Stimulated activated CD8-positive, alpha-beta memory T cell treated with anti-CD3 and anti-CD28 coated beads, Interleukin-2, amount 100 ng/mL, for 48 hours (primary cell): ENCODE measurements around the gene AGAP2.
A peak's percentile ranks its signal among the peaks of the same experiment; 100 is the strongest.
"Not testable (repeated sequence)": the region's sequence is repeated elsewhere in the genome, so short reads cannot be mapped to it uniquely, and the experiment has no call there.

ENCODE experiments used
- DNase-seq, 2 donors: peaks; one replicate each; pipeline ENCODE4 v3.0.0-alpha.2; 2020; ENCODE audit warnings: low read depth in 2 of 2

The AGAP2 gene

DNA sequence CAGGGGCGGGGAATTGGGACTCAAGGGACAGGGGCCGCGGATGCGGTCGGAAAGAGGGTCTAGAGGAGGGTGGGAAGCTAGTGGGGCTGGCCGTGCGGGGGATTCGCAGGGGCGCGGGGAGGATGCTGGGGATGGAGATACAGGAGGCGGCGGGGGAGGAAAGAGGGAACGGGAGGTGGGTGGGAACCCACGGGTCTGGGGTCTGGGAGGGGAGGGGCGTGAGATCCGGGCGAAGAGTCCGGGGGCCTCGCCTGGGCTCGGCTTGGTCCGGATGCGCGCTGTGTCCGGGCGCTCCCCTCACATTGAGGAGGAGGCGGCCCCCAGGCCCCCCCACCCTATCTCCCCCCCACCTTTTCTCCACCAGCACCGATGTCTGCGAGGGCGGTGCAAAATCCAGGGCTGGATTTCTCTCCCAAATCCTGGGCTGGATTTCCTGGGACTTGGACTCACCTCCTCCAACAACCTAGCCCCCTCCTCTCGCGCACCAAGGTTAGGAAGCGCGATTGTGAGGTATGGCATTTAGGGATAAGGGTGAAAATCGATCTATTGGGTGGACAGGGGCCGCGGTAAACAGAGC, at the start of gene AGAP2:
Gene AGAP2 (minus strand): TSS at position 82 of the 577 bp plus-strand sequence. CDS start 496 bp downstream, outside the sequence.
- no peak for DNase-seq

DNA sequence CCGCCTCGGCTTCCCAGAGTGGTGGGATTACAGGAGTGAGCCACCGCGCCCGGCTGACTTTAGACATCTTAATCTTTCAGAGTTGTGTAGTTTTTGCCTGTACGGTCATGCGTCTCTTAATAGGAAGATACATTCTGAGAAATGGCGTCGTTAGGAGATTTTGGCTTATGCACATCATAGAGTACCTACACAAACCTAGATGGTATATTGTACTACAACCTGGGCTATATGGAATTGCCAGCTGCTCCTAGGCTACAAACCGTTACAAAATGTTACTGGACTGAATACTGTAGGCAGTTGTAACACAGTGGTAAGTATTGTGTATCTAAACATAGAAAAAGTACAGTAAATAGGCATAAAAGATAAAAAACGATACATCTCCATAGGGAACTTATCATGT, 45.3 kb upstream of the AGAP2 start:
- DNase-seq = no peak

GRCh38 chr12:57783466-57783801, 44.9 kb upstream of the AGAP2 start:
- DNase-seq = no peak

DNA sequence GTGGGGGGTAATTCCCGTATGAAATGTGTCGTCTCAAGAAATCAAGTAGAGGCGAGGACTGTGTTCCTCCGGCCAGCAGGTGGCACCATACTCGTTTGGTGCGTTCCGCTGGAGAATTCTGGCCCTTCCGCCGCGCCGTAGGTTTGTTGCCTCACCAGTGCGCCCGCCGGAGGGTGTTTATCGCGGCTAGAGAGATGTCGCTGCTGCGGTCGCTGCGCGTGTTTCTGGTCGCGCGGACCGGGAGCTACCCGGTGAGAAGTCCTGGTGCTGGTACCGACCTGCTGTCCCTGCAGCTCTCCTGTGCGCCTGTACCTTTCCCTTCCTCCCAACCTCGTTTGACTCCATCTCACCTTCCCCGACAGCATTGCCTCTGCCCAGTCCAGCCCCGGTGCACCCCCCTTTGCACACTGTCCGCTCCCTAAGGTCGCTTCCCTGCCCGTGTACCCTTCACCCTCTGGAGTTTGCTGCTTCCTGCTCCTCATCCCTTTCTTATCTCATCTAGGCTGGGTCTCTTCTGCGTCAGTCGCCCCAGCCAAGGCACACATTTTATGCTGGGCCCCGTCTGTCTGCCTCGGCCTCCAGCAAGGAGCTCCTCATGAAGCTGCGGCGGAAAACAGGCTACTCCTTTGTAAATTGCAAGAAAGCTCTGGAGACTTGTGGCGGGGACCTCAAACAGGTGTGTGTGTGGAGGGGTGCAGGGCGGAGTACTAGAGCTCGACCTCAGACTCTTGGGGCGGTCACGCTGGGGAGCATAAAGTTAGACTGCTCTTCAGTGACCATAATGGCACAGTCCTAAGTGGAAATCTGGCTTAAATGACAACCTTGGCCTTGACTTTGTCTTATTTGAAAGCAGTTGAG, 44.3 kb upstream of the AGAP2 start, which contains the start of gene TSFM:
Gene TSFM (plus strand): TSS at position 180 of the 858 bp plus-strand sequence. CDS start 15 bp downstream, at position 195.
- peak; percentile 96 for DNase-seq

DNA sequence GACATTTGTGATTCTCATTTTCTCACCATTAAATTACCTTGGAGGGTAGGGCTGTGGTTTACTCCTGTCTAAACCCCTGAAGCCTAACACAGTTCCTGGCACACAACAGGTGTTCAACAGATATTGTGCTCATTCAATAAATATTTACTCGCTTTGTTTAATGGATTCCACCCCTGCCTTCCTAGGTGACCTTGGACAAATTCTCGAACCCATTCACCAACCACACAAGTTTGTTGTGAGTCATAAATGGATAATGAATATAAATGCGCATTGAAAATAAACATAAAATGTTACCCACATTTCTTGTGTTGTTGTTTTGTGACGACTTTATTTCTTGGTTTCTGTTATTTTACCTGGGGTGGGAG, 43.7 kb upstream of the AGAP2 start:
- DNase-seq = no peak

DNA sequence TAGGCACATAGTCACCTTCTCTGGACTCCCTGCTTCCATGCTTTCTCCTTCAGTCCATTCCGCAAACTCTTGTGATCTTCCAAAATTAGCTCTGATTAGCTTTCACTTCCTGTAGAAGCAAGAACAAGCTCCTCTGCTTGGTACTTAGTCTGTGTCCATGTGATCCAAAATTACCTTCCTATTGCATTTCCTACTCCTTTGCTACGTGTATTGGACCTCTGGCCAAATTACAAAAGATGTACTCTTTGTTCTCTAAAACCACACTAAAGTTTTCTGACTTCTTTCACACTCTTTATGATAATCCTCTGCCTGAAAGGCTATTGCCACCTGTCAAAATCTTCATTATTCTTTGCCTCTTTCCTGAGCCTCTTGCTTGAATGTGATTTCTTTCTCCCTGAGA, 43.3 kb upstream of the AGAP2 start:
- DNase-seq = no peak

GRCh38 chr12:57781244-57781643, 42.7 kb upstream of the AGAP2 start:
- DNase-seq = no peak

DNA sequence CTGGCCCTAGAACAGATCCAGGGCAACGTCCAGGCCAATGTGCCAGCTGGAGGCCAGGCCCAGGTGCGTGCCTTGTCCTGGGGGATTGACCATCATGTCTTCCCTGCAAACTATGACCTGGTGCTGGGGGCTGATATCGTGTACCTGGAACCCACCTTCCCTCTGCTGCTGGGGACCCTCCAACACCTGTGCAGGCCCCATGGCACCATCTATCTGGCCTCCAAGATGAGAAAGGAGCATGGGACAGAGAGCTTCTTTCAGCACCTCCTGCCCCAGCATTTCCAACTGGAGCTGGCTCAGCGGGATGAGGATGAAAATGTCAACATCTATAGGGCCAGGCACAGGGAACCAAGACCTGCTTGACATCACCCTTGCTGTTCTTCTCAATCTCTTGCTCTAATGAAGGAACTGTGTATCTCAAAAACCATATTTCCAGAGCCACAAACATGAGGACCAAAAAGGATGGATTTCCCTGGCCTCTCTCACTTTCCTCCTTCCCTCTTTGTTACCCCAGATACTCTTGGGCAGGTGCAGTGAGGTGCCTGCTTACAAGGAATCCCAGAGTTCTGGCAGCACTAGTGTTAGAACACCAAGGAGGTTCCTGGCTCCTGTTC, 41.8 kb upstream of the AGAP2 start:
- no peak for DNase-seq

DNA sequence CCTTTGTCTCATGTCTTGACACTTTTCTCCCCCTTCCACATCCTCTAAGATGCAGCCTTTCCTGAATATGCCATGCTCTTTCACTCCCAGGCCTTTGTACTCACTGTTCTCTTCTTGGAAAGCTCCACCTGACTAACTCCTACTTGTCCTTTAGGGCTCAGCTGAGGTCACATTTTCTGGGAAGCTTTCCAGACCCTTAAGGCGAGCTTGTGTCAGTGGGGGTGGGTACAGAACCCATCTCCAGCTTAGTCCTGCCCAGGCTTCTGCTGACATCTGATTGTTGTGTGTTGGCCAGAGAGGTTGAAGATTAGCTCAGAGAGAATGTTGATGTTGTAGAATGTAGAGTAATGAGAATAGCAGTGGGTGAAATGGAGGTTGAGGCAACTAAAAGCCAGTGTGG, 41.2 kb upstream of the AGAP2 start:
- DNase-seq = no peak

DNA sequence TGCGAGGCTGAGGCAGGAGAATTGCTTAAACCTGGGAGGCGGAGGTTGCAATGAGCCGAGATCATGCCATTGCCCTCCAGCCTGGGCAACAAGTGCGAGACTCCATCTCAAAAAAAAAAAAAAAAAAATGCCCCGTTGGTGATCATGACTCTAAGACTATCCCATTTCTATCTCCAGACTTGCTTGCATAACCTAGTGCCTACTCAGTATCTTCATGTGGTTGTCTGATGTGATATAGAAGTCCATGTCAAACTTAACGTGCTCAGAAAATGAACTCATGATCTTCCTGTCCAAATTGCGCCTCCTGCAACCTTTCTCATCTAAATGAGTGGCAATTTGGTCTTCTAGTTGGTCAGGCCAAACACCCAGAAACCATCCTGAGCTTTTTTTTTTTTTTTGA, 39.4 kb upstream of the AGAP2 start:
- DNase-seq = no peak

GRCh38 chr12:57777367-57777766, 38.8 kb upstream of the AGAP2 start:
- DNase-seq = no peak

- DNase-seq = no peak
These were observed 37.7 kb upstream of the AGAP2 start for GRCh38 chr12:57776247-57776587.

- no peak for DNase-seq
These were observed 37.2 kb upstream of the AGAP2 start for GRCh38 chr12:57775563-57776246.

GRCh38 chr12:57775044-57775443, 36.5 kb upstream of the AGAP2 start:
- no peak for DNase-seq

DNA sequence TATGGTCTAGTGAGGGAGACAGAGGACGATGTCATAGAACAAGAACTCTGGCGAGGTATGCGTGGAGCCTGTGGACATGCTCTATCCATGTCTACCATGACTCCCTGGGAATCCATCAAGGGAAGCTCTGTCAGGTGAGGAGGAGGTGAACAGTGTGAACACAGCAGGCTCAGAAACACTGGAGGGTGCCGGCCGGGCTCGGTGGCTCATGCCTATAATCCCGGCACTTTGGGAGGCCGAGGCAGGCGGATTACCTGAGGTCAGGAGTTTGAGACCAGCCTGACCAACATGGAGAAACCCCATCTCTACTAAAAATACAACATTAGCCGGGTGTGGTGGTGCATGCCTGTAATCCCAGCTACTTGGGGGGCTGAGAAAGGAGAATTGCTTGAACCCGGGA, 36.1 kb upstream of the AGAP2 start:
- not testable (repeated sequence) for DNase-seq

- no peak for DNase-seq
These were observed 34.1 kb upstream of the AGAP2 start, which contains the start of gene EEF1AKMT3 for GRCh38 chr12:57772429-57773322. Gene EEF1AKMT3 (plus strand): TSS chr12:57772614. CDS start chr12:57772725, 111 bp downstream.

- peak; percentile 88 to 91 for DNase-seq
These were observed 33.4 kb upstream of the AGAP2 start, which contains the start of gene METTL1 for GRCh38 chr12:57771873-57772428. Gene METTL1 (minus strand): TSS chr12:57772105. CDS start chr12:57772083, 22 bp downstream.

GRCh38 chr12:57771236-57771872, 32.8 kb upstream of the AGAP2 start:
- peak; percentile 84 to 87 for DNase-seq

- DNase-seq = no peak
These were observed 32.2 kb upstream of the AGAP2 start for GRCh38 chr12:57770734-57771133.

DNA sequence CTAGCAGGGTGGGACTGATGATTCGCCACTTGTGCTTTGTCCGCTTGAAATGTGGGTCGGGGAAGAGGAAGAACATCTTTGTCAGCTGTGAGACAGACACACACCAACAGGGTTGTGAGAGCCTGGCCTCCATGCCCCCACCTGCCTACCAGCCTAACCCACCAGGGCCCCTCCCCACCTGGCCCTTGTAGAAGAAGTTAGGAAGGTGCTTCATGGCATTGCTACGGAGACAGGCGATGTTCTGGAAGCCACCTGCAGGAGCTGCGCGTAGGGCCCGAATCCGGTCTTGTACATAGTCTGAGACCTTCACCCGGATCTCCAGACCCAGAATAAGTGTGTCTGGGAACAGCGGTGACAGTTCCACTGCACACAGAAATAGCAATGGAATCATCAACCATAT, 31.1 kb upstream of the AGAP2 start:
- DNase-seq = no peak
